Spleen (tissue), 11 donors: ENCODE results near the gene PLCD4. TPM values are rescaled to one million over a fixed set of nuclear protein-coding genes. Genes with fewer than 3 reads are reported as not detected.
A peak's percentile ranks its signal among the peaks of the same experiment; 100 is the strongest.

Experiments
- DNase-seq: peaks from one replicate; pipeline ENCODE4 v3.0.0-alpha.2; 2020
- H3K27ac ChIP-seq, 8 donors: fragments of 200-600 bp; sonication (generic) in 7 of 8; 1 replicate in 4 of 8; 2 replicates in 4 of 8; pipeline versions ENCODE4 v1.5.0 to v1.8.0; 2016 to 2021; ENCODE audit warnings: inconsistent platforms in 4 of 8, mild to moderate bottlenecking in 4 of 8, moderate library complexity in 1 of 8
- H3K27me3 ChIP-seq, 7 donors: fragments of 200-600 bp; sonication (generic) in 6 of 7; replicated peaks in 1 of 7; 1 replicate in 4 of 7; 2 replicates in 3 of 7; pipeline versions ENCODE4 v1.5.0 to v1.8.0; 2016 to 2021; ENCODE audit warnings: inconsistent platforms in 3 of 7, mild to moderate bottlenecking in 1 of 7
- H3K36me3 ChIP-seq, 6 donors: fragments of 200-600 bp; sonication (generic) in 5 of 6; 1 replicate in 4 of 6; 2 replicates in 2 of 6; pipeline versions ENCODE4 v1.5.0 to v1.8.0; 2016 to 2021; ENCODE audit warnings: inconsistent platforms in 2 of 6
- H3K4me1 ChIP-seq, 6 donors: fragments of 200-600 bp; sonication (generic) in 5 of 6; 1 replicate in 3 of 6; 2 replicates in 3 of 6; pipeline versions ENCODE4 v1.5.0 to v1.8.0; 2016 to 2021; ENCODE audit warnings: inconsistent platforms in 3 of 6
- H3K4me3 ChIP-seq, 8 donors: fragments of 200-600 bp; sonication (generic) in 7 of 8; 1 replicate in 4 of 8; 2 replicates in 4 of 8; pipeline versions ENCODE4 v1.5.0 to v1.8.0; 2016 to 2021; ENCODE audit warnings: inconsistent platforms in 4 of 8, mild to moderate bottlenecking in 4 of 8, moderate library complexity in 2 of 8
- H3K9me3 ChIP-seq, 8 donors: fragments of 200-600 bp; sonication (generic) in 7 of 8; 1 replicate in 4 of 8; 2 replicates in 4 of 8; pipeline versions ENCODE4 v1.5.0 to v1.8.0; 2016 to 2021; ENCODE audit warnings: inconsistent platforms in 4 of 8
- CTCF ChIP-seq, 11 experiments: fragments of 200-600 bp in 7 of 11; fragments of 450-650 bp in 4 of 11; sonication (generic) in 4 of 11; IDR thresholded peaks in 8 of 11; conservative IDR thresholded peaks in 3 of 11; 1 replicate in 7 of 11; 2 replicates in 4 of 11; pipeline versions ENCODE4 v1.4.0 to v1.8.0; 2016 to 2021; ENCODE audit warnings: antibody characterized with exemption in 11 of 11, inconsistent platforms in 4 of 11, mild to moderate bottlenecking in 1 of 11
- POLR2A ChIP-seq, 3 donors: fragments of 450-650 bp; IDR thresholded peaks; one replicate each; pipeline ENCODE4 v1.5.1; 2017; ENCODE audit warnings: antibody characterized with exemption in 3 of 3, mild to moderate bottlenecking in 1 of 3
- POLR2AphosphoS5 ChIP-seq, 3 donors: sonication (generic); formaldehyde crosslinking; IDR thresholded peaks; one replicate each; pipeline ENCODE4 v1.5.1; 2017; ENCODE audit warnings: antibody characterized with exemption in 3 of 3
- WGBS, 5 donors: extraction: QIAGEN DNeasy Blood & Tissue Kit in 3 of 5; methylation state at CpG; one replicate each; pipeline versions ENCODE4 v1.1.5 to v1.1.7; 2013 to 2018; 5-methylcytosine and 5-hydroxymethylcytosine counted together
- intact Hi-C: fragments of 100-400 bp; cut with DNase I; formaldehyde crosslinking; loops from one replicate; pipeline ENCODE4 v1.15.0; 2023; ENCODE audit warnings: low total_unique reads
- polyA plus RNA-seq, 3 donors: library from polyadenylated mRNA; stranded (reverse); fragments of 200-250 nt; gene quantifications; one replicate each; pipeline ENCODE4 v1.2.1, GENCODE V29; 2013
- total RNA-seq, 7 donors: library from RNA; depleted of rRNA in 3 of 7; stranded (reverse); fragments of >200 nt in 3 of 7; fragmentation: NEBNext Ultra II Directional in 4 of 7; extraction: Animal tissue kit (Norgen Biotek cat#: 25700) in 4 of 7; gene quantifications; one replicate each; pipeline versions ENCODE4 v1.1.0 to v1.2.1, GENCODE V29; 2016 to 2021
- donor health status: healthy with polysubstance abuse.
- donor health status: DM: no; HTN: no; CAD: no; lungs with moderate emphysema.
- donor health status: DM: no; HTN: no; CAD: no.
- donor health status: Bipolar disorder and iron deficiency.
- donor health status: healthy.
- donor health status: DM: no; HTN: no; CAD: no.
- donor health status: DM: yes; HTN: yes; CAD: no.

The PLCD4 gene
- total and polyA plus RNA-seq, 10 donors = 0.13 to 0.92 (median 0.55) TPM

GRCh38 chr2:218566296-218566695 lies 41.4 kb upstream of the PLCD4 start:
- no peak overlapping the region for H3K27ac ChIP-seq
- no peak overlapping the region for H3K4me3 ChIP-seq
- intact Hi-C loops = loop anchor here (10.0 kb wide), 1 partner anchor 161 kb away; no protein-coding TSS in a partner anchor
- peaks cover 0 to 34% (median 10%) of the 10 kb centered on the region in 6 donors for H3K36me3 ChIP-seq
- H3K9me3 ChIP-seq = no peaks in the 10 kb centered on the region
- 46 to 78% (median 70%) methylated on average over 1 of the region's 1 CpG for WGBS, 5 donors
- no peak for DNase-seq
- no peaks in the 10 kb centered on the region for H3K27me3 ChIP-seq
- H3K4me1 ChIP-seq = peaks cover 28 to 67% (median 42%) of the 10 kb centered on the region in 6 donors
- TF ChIP-seq CTCF (IDR thresholded peaks at IDR 0.05 in 8 of 11, conservative IDR thresholded peaks at IDR 0.05 in 3 of 11) (no peak), POLR2AphosphoS5 (IDR thresholded peaks at IDR 0.05) (no peak), POLR2A (IDR thresholded peaks at IDR 0.05) (no peak)

- intact Hi-C loops = loop anchor here (10.0 kb wide), 1 partner anchor 163 kb away; no protein-coding TSS in a partner anchor
- H3K9me3 ChIP-seq = no peaks in the 10 kb centered on the region
- TF ChIP-seq POLR2A (IDR thresholded peaks at IDR 0.05) = no peak
- no peak for TF ChIP-seq POLR2AphosphoS5 (IDR thresholded peaks at IDR 0.05)
- no peak for TF ChIP-seq CTCF (IDR thresholded peaks at IDR 0.05 in 8 of 11, conservative IDR thresholded peaks at IDR 0.05 in 3 of 11)
- H3K27me3 ChIP-seq = no peaks in the 10 kb centered on the region
- H3K36me3 ChIP-seq = peaks cover 0 to 29% (median 9%) of the 10 kb centered on the region in 6 donors
- H3K27ac ChIP-seq = peak overlapping the region; percentile 89 to 97 (median 95)
- no peak for DNase-seq
- H3K4me1 ChIP-seq = peaks cover 29 to 82% (median 55%) of the 10 kb centered on the region in 6 donors
- peak overlapping the region; percentile 52 to 93 (median 84) for H3K4me3 ChIP-seq
- 0 to 1% (median 0%) methylated on average over 17 to 19 of the region's 19 CpGs for WGBS, 5 donors
Measured at GRCh38 chr2:218567797-218568189, 39.9 kb upstream of the PLCD4 start.

DNA sequence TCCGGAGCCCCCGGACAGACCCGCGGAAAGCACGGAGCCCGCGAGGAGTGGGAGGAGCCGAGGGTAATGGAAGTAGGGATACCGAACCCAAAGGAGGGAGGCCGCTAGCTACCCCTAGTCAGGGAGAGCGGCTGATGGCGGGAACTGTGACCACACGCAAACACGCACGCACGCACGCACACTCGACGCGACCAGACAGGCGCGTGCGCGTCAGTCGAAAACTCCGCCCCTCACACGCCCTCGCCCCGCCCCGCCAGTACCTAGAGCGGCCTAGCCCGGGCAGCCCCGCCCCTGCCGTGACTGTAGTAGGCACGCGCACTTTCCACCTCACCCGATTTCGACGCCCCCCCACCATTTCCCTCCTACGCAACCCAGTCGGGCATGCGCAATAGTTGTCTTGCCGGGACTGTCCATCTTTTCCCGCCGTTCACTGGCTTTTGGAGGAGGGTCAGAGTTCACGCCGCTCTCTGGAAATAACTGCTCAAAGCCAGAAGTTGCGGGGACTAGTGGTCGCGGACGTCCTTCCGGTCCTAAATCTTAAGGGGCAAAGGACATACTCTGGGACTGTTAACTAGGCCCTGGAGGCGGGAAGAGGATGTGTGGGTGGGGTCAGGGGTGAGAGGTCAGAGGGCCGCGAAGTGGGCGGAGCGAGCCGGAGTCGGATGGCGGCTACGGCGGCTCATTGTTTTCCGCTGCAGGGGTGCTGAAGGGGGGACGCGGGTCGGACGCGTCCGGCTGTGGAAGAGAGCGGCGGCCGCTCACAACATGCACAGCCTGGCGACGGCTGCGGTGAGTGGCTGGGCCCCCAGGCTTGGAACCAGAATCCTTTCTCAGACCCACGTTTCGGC lies 39.3 kb upstream of the PLCD4 start, which contains the start of the genes CNOT9 and USP37:
TSS of gene CNOT9 (plus strand) at position 650 of the 848 bp plus-strand sequence. CDS start at position 766, 116 bp downstream.
TSS of gene USP37 (minus strand) at position 162 of the 848 bp plus-strand sequence. CDS start 9,698 bp downstream, outside the sequence.
- Histone ChIP-seq H3K36me3 (peaks cover 0 to 32% (median 12%) of the 10 kb centered on the region in 6 donors), H3K9me3 (no peaks in the 10 kb centered on the region), H3K4me1 (peaks cover 29 to 88% (median 56%) of the 10 kb centered on the region in 6 donors), H3K27ac (peak within 1 kb of the TSS; percentile 89 to 97 (median 95)), H3K27me3 (no peaks in the 10 kb centered on the region), H3K4me3 (peak within 1 kb of the TSS; percentile 52 to 93 (median 84))
- intact Hi-C loops = loop anchor here (10.0 kb wide), 1 partner anchor 164 kb away; no protein-coding TSS in a partner anchor
- TF ChIP-seq POLR2A (IDR thresholded peaks at IDR 0.05) (peak in 2 of 3 donors; percentile 20 to 85), CTCF (IDR thresholded peaks at IDR 0.05 in 8 of 11, conservative IDR thresholded peaks at IDR 0.05 in 3 of 11) (peak in 5 of 11 experiments; percentile 2 to 38 (median 27)), POLR2AphosphoS5 (IDR thresholded peaks at IDR 0.05) (peak; percentile 81 to 89 (median 88))
- peak; percentile 100 for DNase-seq
- WGBS, 5 donors = 0 to 1% (median 1%) methylated on average over 49 to 77 of the region's 77 CpGs
